GM21360 (cell line): ENCODE data around the gene TEKT1.
"Not testable (repeated sequence)": the region's sequence is repeated elsewhere in the genome, so short reads cannot be mapped to it uniquely, and the experiment has no call there.

ENCODE experiments used
- ATAC-seq: cut with Tn5 transposase; IDR thresholded peaks from one replicate; pipeline ENCODE4 v1.9.1; 2021; ENCODE audit warnings: mild to moderate bottlenecking, moderate library complexity; ENCODE audit not compliant: unreplicated experiment

Gene TEKT1

GRCh38 chr17:6831661-6832263 lies at the start of gene TEKT1:
TSS of gene TEKT1 (minus strand) at chr17:6831729. CDS start at chr17:6830376, 1,353 bp downstream.
- no peak for ATAC-seq

DNA sequence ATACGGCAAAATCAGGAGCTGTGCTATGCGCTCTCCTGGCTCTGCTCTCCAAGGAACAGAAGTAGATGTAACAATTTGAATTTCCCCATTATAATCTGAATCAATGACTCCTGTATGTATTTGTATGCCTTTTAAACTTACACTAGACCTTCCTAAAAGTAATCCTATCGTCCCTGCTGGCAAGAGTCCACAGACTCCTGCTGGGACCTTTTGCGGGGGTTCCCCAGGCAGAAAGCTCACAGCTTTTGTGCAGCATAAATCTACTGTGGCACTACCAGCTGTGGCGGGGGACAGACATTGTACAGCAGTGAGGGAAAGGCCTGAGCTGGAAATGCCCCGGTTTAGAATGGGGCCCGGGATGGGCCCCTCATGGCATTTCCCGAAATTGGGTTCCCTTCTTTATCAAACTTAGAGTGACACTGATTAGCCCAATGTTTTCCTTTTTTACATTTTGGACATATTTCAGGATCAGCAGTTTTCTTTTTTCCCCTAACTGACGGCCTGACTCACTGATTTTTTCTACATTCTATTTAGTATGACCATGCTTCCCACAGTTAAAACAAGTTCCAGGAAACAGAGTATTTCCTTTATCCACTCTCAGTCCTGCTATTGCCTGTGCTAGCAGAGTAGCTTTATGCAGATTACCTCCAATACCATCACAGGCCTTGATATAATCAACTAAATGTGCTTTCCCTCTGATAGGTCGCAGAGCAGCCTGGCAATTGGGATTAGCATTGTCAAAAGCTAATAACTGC lies 47.9 kb upstream of the TEKT1 start:
- ATAC-seq: not testable (repeated sequence)

GRCh38 chr17:6875276-6875675 lies 43.7 kb upstream of the TEKT1 start:
- not testable (repeated sequence) for ATAC-seq

DNA sequence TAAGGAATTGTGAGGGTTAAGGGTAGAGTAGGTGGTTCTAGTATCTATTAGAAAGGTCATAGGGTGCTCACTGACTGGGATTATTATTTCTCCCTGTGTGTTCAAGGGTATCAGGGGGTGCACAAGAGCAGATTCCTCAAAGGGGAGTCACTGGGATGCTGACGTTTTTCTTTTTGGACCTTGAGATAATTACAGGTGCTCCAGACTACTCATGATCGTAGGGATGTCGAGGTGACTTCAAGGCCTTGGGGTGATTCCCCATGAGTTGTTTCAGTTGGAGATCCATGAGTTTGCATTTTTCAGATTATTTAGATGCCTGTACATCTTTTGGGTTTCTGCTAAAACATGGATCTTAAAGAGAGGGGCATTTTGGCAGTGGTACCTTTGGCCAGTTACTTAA lies 41.4 kb upstream of the TEKT1 start:
- no peak for ATAC-seq

DNA sequence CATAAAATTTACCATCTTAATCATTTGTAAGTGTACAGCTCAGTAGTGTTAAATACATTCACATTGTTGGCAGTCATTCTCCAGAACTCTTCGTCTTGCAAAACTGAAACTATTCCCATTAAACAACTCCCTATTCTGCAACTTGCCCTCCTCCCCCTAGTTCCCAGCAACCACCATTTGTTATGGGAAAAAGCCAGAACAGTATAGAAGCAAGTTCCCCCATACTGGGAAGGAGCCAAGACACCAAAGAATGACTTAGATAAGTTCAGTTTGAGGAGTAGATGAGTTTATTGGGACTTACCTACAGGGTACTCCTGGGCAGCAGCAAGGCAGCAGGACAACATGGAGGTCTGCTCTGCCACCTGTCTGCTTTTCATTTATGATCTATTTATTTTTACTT lies 39.3 kb upstream of the TEKT1 start:
- no peak for ATAC-seq

DNA sequence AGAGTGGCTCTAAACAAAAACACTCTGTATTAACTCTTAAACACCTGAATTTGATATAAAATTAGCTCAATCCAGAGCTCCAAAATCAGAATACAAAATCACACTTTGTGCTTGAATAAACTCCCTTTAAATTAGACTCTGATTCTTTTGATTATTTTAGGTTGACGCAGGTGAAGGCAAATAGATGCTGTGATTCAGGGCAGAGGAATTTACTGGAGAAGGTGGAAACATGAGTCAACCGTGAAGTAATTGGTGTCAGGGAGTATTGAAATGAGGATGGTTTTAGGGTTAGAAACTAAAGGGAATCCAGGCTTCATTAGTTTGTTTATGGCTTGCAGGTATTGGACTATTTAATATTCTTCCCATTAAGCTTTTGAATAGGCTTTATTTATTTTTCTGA lies 37.1 kb upstream of the TEKT1 start:
- ATAC-seq: no peak

GRCh38 chr17:6867849-6868248 lies 36.3 kb upstream of the TEKT1 start:
- ATAC-seq: no peak

- no peak for ATAC-seq
Observed at GRCh38 chr17:6862825-6863224, 31.3 kb upstream of the TEKT1 start.

DNA sequence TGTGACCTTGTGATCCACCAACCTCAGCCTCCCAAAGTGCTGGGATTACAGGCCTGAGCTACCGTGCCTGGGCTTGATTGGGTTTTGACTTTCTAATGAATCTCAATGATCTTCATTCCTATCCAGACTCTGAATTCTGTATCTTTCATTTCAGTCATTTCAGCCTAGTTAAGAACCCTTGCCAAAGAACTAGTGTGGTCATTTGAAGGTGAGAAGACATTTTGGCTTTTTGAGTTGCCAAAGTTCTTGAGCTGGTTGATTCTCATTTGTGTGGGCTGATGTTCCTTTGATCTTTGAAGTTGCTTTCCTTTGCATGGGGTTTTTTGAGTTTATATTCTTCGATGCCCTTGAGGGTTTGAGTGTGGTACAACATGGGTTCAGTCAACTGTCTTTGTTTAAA lies 30.6 kb upstream of the TEKT1 start:
- no peak for ATAC-seq

DNA sequence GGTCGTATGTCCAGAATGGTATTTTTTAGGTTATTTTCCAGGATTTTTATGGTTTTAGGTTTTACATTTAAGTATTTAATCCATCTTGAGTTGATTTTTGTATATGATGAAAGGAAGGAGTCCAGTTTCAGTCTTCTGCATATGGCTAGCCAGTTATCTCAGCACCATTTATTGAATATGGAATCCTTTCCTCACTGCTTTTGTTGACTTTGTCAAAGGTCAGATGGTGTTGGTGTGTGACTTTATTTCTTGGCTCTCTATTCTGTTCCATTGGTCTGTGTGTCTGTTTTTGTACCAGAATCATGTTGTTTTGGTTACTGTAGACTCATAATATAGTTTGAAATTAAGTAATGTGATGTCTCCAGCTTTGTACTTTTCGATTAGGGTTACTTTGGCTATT lies 26.4 kb upstream of the TEKT1 start:
- no peak for ATAC-seq

GRCh38 chr17:6857336-6857735 lies 25.8 kb upstream of the TEKT1 start:
- no peak for ATAC-seq

DNA sequence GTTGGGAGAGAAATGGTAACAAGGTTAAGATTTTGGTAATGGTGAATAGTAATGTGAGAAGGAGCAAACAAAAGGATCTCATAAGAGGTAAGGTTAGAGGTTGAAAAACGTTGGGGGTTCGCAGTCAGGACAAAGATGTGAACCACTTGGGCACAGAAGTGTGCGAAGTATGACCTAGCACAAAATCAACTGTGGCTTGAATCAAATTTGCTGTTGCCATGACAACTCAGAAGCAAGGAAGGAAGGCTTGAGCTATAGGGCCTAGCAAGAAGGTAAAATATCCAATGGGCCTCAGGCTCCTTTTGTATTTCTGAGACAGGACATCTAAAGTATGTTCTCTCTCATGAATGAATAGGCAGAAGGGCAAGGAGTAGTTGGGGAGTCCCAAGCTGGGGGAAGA lies 24.5 kb upstream of the TEKT1 start:
- ATAC-seq: no peak

DNA sequence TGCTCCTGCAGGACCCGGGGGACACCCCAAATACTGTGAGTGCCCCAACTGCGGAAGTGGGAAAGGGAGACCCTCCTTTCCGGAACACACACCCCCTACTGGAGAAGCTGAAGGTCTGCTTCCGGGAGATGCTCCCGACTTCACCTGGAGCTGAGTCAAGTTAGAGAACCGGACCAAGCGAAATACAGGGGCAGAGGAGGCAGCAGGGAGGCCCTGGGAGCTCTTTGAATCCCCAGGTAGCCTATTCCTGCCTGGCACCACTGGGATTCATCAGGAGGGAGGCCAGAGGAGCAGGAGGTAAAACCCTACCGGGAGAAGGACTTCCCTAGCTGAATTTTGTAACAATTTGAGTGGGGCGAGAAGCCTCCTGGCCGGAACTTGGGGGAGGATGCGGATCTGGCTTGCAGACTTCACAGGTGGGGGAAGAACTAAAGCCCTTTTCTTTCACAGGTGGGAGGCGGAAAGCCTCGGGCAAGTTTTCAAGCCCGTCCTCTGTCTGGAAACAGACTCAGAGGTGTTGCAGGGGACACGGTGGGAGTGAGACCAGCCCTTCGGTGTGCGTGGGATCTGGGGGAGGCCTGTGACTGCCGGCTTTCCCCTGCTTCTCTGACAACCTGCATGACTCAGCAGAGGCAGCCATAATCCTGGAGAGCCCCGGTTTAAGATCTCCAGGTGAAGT lies 22.4 kb upstream of the TEKT1 start:
- ATAC-seq: no peak

- ATAC-seq: not testable (repeated sequence)
Observed at GRCh38 chr17:6848545-6849179, 17.1 kb upstream of the TEKT1 start.

DNA sequence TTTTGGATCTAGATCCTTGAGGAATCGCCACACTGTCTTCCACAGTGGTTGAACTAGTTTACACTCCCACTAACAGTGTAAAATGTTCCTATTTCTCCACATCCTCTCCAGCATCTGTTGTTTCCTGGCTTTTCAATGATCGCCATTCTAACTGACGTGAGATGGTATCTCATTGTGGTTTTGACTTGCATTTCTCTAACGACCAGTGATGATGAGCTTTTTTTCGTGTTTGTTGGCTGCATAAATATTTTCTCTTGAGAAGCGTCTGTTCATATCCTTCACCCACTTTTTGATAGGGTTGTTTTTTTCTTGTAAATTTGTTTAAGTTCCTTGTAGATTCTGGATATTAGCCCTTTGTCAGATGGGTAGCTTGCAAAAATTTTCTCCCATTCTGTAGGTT lies 14.6 kb upstream of the TEKT1 start:
- ATAC-seq: not testable (repeated sequence)

GRCh38 chr17:6844406-6844805 lies 12.9 kb upstream of the TEKT1 start:
- not testable (repeated sequence) for ATAC-seq

- ATAC-seq: no peak
Observed at GRCh38 chr17:6843241-6843880, 11.8 kb upstream of the TEKT1 start.

- ATAC-seq: not testable (repeated sequence)
Observed at GRCh38 chr17:6841769-6842168, 10.2 kb upstream of the TEKT1 start.

GRCh38 chr17:6830383-6830986 lies 1.0 kb downstream of the TEKT1 start:
- no peak for ATAC-seq

GRCh38 chr17:6823011-6823442 lies 8.5 kb downstream of the TEKT1 start:
- ATAC-seq: no peak

- ATAC-seq: no peak
Observed at GRCh38 chr17:6818938-6819337, 12.6 kb downstream of the TEKT1 start.
